ENCODE data around the gene NVL.

DNA sequence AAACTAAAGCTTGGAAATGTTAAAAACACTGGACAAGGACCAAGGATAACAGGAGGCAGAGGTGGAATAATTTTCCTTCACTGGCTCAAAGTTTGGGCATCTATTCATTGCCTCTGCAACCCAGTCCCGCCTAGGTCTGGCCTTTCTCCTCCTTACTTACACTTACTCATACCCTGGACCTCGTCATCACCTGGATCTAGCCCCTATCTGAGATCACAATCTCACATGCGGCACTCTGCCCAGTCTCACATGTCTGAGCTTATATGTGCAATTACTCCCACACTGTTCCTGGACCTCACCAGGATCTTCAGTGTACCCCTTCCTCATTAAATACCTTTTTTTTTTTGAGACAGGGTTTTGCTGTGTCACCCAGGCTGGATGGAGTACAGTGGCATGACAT is 37.6 kb downstream of the NVL start:
- TF ChIP-seq, protein P1, sequence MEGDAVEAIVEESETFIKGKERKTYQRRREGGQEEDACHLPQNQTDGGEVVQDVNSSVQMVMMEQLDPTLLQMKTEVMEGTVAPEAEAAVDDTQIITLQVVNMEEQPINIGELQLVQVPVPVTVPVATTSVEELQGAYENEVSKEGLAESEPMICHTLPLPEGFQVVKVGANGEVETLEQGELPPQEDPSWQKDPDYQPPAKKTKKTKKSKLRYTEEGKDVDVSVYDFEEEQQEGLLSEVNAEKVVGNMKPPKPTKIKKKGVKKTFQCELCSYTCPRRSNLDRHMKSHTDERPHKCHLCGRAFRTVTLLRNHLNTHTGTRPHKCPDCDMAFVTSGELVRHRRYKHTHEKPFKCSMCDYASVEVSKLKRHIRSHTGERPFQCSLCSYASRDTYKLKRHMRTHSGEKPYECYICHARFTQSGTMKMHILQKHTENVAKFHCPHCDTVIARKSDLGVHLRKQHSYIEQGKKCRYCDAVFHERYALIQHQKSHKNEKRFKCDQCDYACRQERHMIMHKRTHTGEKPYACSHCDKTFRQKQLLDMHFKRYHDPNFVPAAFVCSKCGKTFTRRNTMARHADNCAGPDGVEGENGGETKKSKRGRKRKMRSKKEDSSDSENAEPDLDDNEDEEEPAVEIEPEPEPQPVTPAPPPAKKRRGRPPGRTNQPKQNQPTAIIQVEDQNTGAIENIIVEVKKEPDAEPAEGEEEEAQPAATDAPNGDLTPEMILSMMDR (IDR thresholded peaks at IDR 0.05 in 2 of 3, conservative IDR thresholded peaks at IDR 0.05 in 1 of 3; ENCODE audit: control insufficient read depth in 2 of 3, extremely low read depth in 1 of 3, insufficient read depth in 1 of 3, low read depth in 3 of 3, low read length in 3 of 3): no peak
- TF ChIP-seq POLR2A (IDR thresholded peaks at IDR 0.05; ENCODE audit: low read depth, low read length) (no peak), SRF (IDR thresholded peaks at IDR 0.05; ENCODE audit: low read depth in 2 of 2, low read length in 2 of 2) (no peak), POLR2AphosphoS5 (IDR thresholded peaks at IDR 0.05; ENCODE audit: low read length) (no peak), MEF2A (IDR thresholded peaks at IDR 0.05; ENCODE audit: insufficient read depth, low read depth, low read length) (no peak), CEBPB (IDR thresholded peaks at IDR 0.05; ENCODE audit: borderline replicate concordance in 1 of 2, low read depth in 2 of 2, low read length in 2 of 2) (no peak), TBL1XR1 (IDR thresholded peaks at IDR 0.05; ENCODE audit: low read depth, low read length) (no peak), FOXK2 (IDR thresholded peaks at IDR 0.05) (no peak)
